A172 (cell line): ENCODE data around the gene PAIP1. TPM values are rescaled to one million over a fixed set of nuclear protein-coding genes. Genes with fewer than 3 reads are reported as not detected.
"Not testable (repeated sequence)": the region's sequence is repeated elsewhere in the genome, so short reads cannot be mapped to it uniquely, and the experiment has no call there.

Source experiments
- DNase-seq: peaks from one replicate; pipeline ENCODE4 v3.0.0-alpha.2; 2015; ENCODE audit warnings: low spot score
- total RNA-seq: library from RNA; depleted of rRNA; stranded (reverse); fragments of >200 nt; shearing (Covaris generic); gene quantifications from 2 replicates; pipeline ENCODE4 v1.2.3, GENCODE V29; 2014; rRNA removed

The PAIP1 gene
- total RNA-seq, 1 experiment from 2014 or later: 210 TPM

- DNase-seq: peak; percentile 11
Observed at GRCh38 chr5:43515678-43516048, 41.2 kb downstream of the PAIP1 start.

GRCh38 chr5:43514816-43515677 is 41.8 kb downstream of the PAIP1 start, which contains the start of gene C5orf34:
C5orf34 (minus strand) TSS chr5:43515148; CDS start chr5:43509339, 5,809 bp downstream.
- DNase-seq: peak; percentile 96

- DNase-seq: peak; percentile 47
Observed at GRCh38 chr5:43514471-43514815, 42.4 kb downstream of the PAIP1 start.

- DNase-seq: no peak
Observed at GRCh38 chr5:43514025-43514424, 42.9 kb downstream of the PAIP1 start.

- not testable (repeated sequence) for DNase-seq
Observed at GRCh38 chr5:43511062-43511461, 45.8 kb downstream of the PAIP1 start.

GRCh38 chr5:43498581-43498980 is 58.3 kb downstream of the PAIP1 start:
- no peak for DNase-seq

GRCh38 chr5:43497311-43498104 is 59.4 kb downstream of the PAIP1 start:
- no peak for DNase-seq

GRCh38 chr5:43491326-43491725 is 65.6 kb downstream of the PAIP1 start:
- DNase-seq: no peak

- DNase-seq: no peak
Observed at GRCh38 chr5:43486353-43486752, 70.5 kb downstream of the PAIP1 start.

- DNase-seq: no peak
Observed at GRCh38 chr5:43485406-43485805, 71.5 kb downstream of the PAIP1 start.

GRCh38 chr5:43484106-43484849 is 72.6 kb downstream of the PAIP1 start:
- peak; percentile 80 for DNase-seq

- peak; percentile 89 for DNase-seq
Observed at GRCh38 chr5:43483298-43484105, 73.4 kb downstream of the PAIP1 start, which contains the start of gene TMEM267. TMEM267 (minus strand) TSS chr5:43483865; CDS start chr5:43453969, 29,896 bp downstream.

GRCh38 chr5:43482490-43483297 is 74.2 kb downstream of the PAIP1 start:
- peak; percentile 18 for DNase-seq

Other genes with a start within 250 kb of the PAIP1 start
- gene HMGCS1, start 243.7 kb downstream of the PAIP1 start, total RNA-seq: 24.6 and 39.1 TPM in 2 replicates
- gene CCL28, start 144.7 kb downstream of the PAIP1 start, total RNA-seq: not detected in 2 replicates
- 19.1 and 21.7 TPM in 2 replicates for gene TMEM267, start 73.2 kb downstream of the PAIP1 start, total RNA-seq
- 13.0 and 18.8 TPM in 2 replicates for gene C5orf34, start 41.9 kb downstream of the PAIP1 start, total RNA-seq
- 42.8 and 46.2 TPM in 2 replicates for gene NNT, start 46.1 kb upstream of the PAIP1 start, total RNA-seq